DND-41 (cell line): Measurements from ENCODE around the gene ATF7IP.

Source experiments
- ATAC-seq: fragments of 200-7000 bp; cut with Tn5 transposase; 3 replicates; pipeline ENCODE4 v1.9.1; 2021; ENCODE audit warnings: low read depth; ENCODE audit not compliant: insufficient read depth
- DNase-seq: peaks from one replicate; pipeline ENCODE4 v3.0.0-alpha.2; 2020
- H2AFZ ChIP-seq: 2 replicates; pipeline ENCODE4 v1.6.0; 2012; ENCODE audit warnings: low read depth, low read length
- H3K27ac ChIP-seq: 2 replicates; pipeline ENCODE4 v1.5.1; 2012; ENCODE audit warnings: low read length, inconsistent platforms
- H3K27me3 ChIP-seq: fragments of 200-600 bp; sonication (generic); 2 replicates; pipeline ENCODE4 v1.6.0; 2012; ENCODE audit warnings: low read length, mild to moderate bottlenecking, inconsistent platforms; ENCODE audit not compliant: insufficient read depth, poor library complexity
- H3K36me3 ChIP-seq: 2 replicates; pipeline ENCODE4 v1.5.1; 2012; ENCODE audit warnings: low read length, inconsistent platforms; ENCODE audit not compliant: insufficient read depth
- H3K4me1 ChIP-seq: 2 replicates; pipeline ENCODE4 v1.5.1; 2012; ENCODE audit warnings: mild to moderate bottlenecking, low read length; ENCODE audit not compliant: insufficient read depth
- H3K4me2 ChIP-seq: 2 replicates; pipeline ENCODE4 v1.6.0; 2012; ENCODE audit warnings: mild to moderate bottlenecking, moderate library complexity, low read length, inconsistent platforms; ENCODE audit not compliant: insufficient read depth
- H3K4me3 ChIP-seq, 2 experiments: fragments of 200-600 bp in 1 of 2; shearing (Covaris generic) in 1 of 2; 2 replicates each; pipeline ENCODE4 v1.5.1; 2012 to 2016; ENCODE audit warnings: inconsistent platforms in 2 of 2, low read length in 2 of 2, mild to moderate bottlenecking in 2 of 2, low read depth in 1 of 2, moderate library complexity in 1 of 2
- H3K79me2 ChIP-seq: 2 replicates; pipeline ENCODE4 v1.6.0; 2012; ENCODE audit warnings: low read length, inconsistent platforms; ENCODE audit not compliant: insufficient read depth
- H3K9ac ChIP-seq: 2 replicates; pipeline ENCODE4 v1.6.0; 2012; ENCODE audit warnings: low read depth, mild to moderate bottlenecking, inconsistent platforms, low read length, moderate library complexity
- H3K9me3 ChIP-seq: 2 replicates; pipeline ENCODE4 v1.5.1; 2012; ENCODE audit warnings: low read length, moderate library complexity, mild to moderate bottlenecking, inconsistent platforms; ENCODE audit not compliant: insufficient read depth, severe bottlenecking
- H4K20me1 ChIP-seq: 2 replicates; pipeline ENCODE4 v1.6.0; 2012; ENCODE audit warnings: low read length; ENCODE audit not compliant: insufficient read depth
- EZH2 ChIP-seq: IDR thresholded peaks from 3 replicates; pipeline ENCODE4 v1.6.1; 2012; ENCODE audit warnings: borderline replicate concordance, low read depth, mild to moderate bottlenecking, moderate library complexity, low read length, inconsistent platforms; ENCODE audit not compliant: severe bottlenecking
- TF ChIP-seq, protein P1 (sequence below): IDR thresholded peaks from 2 replicates; pipeline ENCODE4 v1.5.1; 2012; ENCODE audit warnings: borderline replicate concordance, low read length, moderate library complexity, mild to moderate bottlenecking; ENCODE audit not compliant: poor library complexity, severe bottlenecking; ENCODE audit errors: extremely low read depth

ATF7IP gene

DNA sequence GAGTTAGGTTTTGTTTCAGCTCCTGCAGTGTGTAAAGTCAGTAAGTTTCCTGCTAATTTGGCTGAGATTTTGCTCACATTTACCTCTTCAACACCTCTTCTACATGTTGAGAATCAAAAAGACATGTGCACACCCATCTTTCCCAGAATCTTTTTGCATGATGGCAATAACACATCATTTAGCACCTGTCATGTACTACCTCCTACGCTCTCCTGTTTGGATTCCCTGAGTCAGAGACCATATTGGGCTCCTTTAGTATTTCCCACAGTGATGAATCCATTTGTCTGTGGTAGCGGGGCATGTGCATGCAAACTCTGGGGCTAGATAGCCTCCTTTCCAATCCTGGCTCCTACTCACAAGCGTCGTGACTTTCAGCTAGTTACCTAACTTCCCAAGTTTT is 182.1 kb downstream of the ATF7IP start:
- peaks cover 3% of the 10 kb centered on the region for H3K27me3 ChIP-seq
- H3K9ac ChIP-seq = no peak overlapping the region
- TF ChIP-seq EZH2 = no peak
- TF ChIP-seq, protein P1, sequence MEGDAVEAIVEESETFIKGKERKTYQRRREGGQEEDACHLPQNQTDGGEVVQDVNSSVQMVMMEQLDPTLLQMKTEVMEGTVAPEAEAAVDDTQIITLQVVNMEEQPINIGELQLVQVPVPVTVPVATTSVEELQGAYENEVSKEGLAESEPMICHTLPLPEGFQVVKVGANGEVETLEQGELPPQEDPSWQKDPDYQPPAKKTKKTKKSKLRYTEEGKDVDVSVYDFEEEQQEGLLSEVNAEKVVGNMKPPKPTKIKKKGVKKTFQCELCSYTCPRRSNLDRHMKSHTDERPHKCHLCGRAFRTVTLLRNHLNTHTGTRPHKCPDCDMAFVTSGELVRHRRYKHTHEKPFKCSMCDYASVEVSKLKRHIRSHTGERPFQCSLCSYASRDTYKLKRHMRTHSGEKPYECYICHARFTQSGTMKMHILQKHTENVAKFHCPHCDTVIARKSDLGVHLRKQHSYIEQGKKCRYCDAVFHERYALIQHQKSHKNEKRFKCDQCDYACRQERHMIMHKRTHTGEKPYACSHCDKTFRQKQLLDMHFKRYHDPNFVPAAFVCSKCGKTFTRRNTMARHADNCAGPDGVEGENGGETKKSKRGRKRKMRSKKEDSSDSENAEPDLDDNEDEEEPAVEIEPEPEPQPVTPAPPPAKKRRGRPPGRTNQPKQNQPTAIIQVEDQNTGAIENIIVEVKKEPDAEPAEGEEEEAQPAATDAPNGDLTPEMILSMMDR = no peak
- no peak overlapping the region for H3K4me3 ChIP-seq
- H4K20me1 ChIP-seq = no peaks in the 10 kb centered on the region
- H3K36me3 ChIP-seq = no peaks in the 10 kb centered on the region
- no peak overlapping the region for H2AFZ ChIP-seq
- no peak overlapping the region for H3K4me2 ChIP-seq
- H3K4me1 ChIP-seq = no peaks in the 10 kb centered on the region
- ATAC-seq (no peak), DNase-seq (no peak)
- H3K79me2 ChIP-seq = no peaks in the 10 kb centered on the region
- H3K9me3 ChIP-seq = no peaks in the 10 kb centered on the region
- H3K27ac ChIP-seq = no peak overlapping the region

DNA sequence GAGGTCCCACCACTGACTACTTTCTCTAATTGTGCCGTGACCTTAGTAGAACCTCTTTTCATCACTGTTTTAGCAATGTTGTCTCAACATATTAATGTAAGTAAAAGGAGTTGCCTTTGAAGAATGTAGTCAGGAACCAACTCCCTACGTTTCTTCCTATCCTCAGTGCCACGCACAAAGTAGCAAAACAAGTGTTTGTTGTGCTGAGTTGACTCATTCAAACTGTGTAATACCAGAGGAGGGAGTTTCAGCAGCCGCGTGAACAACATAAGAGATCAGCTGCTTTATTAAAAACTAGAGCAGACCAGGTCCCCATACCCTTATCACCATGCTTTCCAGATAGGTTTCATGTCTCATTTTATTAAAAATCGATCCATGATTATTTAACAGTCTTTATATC is 183.1 kb downstream of the ATF7IP start:
- no peak for ATAC-seq
- H3K27ac ChIP-seq = no peak overlapping the region
- no peaks in the 10 kb centered on the region for H4K20me1 ChIP-seq
- no peaks in the 10 kb centered on the region for H3K4me1 ChIP-seq
- H3K79me2 ChIP-seq = no peaks in the 10 kb centered on the region
- H3K4me3 ChIP-seq = no peak overlapping the region
- H3K36me3 ChIP-seq = no peaks in the 10 kb centered on the region
- no peak overlapping the region for H2AFZ ChIP-seq
- H3K9ac ChIP-seq = no peak overlapping the region
- no peak for DNase-seq
- H3K27me3 ChIP-seq = peaks cover 3% of the 10 kb centered on the region
- no peak for TF ChIP-seq EZH2
- TF ChIP-seq, protein P1 = no peak
- H3K4me2 ChIP-seq = no peak overlapping the region
- no peaks in the 10 kb centered on the region for H3K9me3 ChIP-seq
